Esophagus squamous epithelium (tissue), 4 donors: ENCODE measurements around the gene MLPH.

Experiments
- POLR2A ChIP-seq, 4 donors: fragments of 450-650 bp; IDR thresholded peaks; one replicate each; pipeline ENCODE4 v1.6.1; 2017; ENCODE audit warnings: antibody characterized with exemption in 4 of 4, mild to moderate bottlenecking in 4 of 4, moderate library complexity in 3 of 4
- TF ChIP-seq, protein P1 (sequence below), 6 experiments: fragments of 450-650 bp in 4 of 6; fragments of 200-600 bp in 2 of 6; sonication (generic) in 2 of 6; IDR thresholded peaks; one replicate each; pipeline ENCODE4 v1.5.1; 2016 to 2019; ENCODE audit warnings: antibody characterized with exemption in 6 of 6, mild to moderate bottlenecking in 4 of 6, moderate library complexity in 4 of 6

DNA sequence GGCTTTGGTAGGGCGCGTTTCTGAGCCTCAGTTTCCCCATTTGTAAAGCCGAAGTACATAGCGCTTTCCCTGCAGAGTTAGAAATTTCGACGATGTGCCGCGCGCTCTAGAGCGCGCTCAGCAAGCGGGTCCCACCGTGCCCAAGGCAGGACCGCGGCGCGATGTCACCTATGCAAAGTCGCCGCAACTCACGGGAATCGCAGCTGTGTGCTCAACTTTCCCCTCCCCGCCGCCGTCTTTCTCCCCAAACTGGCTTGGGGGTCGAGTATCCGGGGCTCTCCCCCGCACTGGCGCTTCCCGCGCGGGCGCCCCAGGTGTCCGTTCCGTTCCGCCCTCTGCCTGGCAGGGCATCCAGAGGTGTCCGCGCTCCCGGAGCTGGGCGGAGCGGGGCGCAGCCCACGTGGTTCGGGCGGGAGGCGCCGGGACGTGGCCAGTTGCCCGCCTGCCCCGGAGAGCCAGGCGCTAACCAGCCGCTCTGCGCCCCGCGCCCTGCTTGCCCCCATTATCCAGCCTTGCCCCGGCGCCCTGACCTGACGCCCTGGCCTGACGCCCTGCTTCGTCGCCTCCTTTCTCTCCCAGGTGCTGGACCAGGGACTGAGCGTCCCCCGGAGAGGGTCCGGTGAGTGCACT is at the start of gene MLPH:
- peak in 1 of 4 donors; percentile 45 for TF ChIP-seq POLR2A (IDR thresholded peaks at IDR 0.05)
- TF ChIP-seq, protein P1, sequence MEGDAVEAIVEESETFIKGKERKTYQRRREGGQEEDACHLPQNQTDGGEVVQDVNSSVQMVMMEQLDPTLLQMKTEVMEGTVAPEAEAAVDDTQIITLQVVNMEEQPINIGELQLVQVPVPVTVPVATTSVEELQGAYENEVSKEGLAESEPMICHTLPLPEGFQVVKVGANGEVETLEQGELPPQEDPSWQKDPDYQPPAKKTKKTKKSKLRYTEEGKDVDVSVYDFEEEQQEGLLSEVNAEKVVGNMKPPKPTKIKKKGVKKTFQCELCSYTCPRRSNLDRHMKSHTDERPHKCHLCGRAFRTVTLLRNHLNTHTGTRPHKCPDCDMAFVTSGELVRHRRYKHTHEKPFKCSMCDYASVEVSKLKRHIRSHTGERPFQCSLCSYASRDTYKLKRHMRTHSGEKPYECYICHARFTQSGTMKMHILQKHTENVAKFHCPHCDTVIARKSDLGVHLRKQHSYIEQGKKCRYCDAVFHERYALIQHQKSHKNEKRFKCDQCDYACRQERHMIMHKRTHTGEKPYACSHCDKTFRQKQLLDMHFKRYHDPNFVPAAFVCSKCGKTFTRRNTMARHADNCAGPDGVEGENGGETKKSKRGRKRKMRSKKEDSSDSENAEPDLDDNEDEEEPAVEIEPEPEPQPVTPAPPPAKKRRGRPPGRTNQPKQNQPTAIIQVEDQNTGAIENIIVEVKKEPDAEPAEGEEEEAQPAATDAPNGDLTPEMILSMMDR (IDR thresholded peaks at IDR 0.05) = no peak
